ENCODE data around the gene GPRIN3. TPM values are rescaled to one million over a fixed set of nuclear protein-coding genes. Genes with fewer than 3 reads are reported as not detected.
"Not testable (repeated sequence)": the region's sequence is repeated elsewhere in the genome, so short reads cannot be mapped to it uniquely, and the experiment has no call there.

GPRIN3 gene
- total RNA-seq, 1 experiment from 2014 or later = 7.6 TPM

DNA sequence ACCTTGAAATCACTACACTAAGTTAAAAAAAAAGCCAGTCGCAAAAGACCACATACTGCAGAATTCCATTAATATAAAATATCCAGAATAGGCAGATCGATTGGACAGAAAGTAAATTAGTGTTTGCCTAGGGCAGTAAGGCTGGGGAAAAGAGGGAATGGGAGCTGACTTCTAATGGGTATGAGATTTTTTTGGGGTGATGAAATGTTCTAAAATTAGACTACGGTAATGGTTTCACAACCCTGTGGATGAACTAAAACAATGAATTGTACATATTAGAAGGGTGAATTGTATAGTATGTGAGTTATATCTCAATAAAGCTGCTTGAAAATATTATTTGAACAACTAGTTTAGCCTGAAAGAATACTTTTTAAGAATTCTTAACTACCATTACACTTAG, 6.7 kb upstream of the GPRIN3 start:
- Mint-ChIP-seq H3K9me3 (ENCODE audit: low read depth, unreplicated experiment) (no peaks in the 10 kb centered on the region), H3K4me3 (ENCODE audit: low read depth, unreplicated experiment) (no peak overlapping the region), H3K4me1 (ENCODE audit: low read depth, unreplicated experiment) (peaks cover 10% of the 10 kb centered on the region), H3K36me3 (ENCODE audit: insufficient read depth, unreplicated experiment) (no peaks in the 10 kb centered on the region), H3K27ac (ENCODE audit: unreplicated experiment) (no peak overlapping the region), H3K27me3 (ENCODE audit: unreplicated experiment) (no peaks in the 10 kb centered on the region)
- intact Hi-C loops (cut with micrococcal nuclease; ENCODE audit: unreplicated experiment) = no loop called here
- DNase-seq = no peak
- CTCF ChIA-PET = no interaction called here
- BruUV-seq (replicated peaks) = no TSS peak
- TF ChIP-seq, protein P1, sequence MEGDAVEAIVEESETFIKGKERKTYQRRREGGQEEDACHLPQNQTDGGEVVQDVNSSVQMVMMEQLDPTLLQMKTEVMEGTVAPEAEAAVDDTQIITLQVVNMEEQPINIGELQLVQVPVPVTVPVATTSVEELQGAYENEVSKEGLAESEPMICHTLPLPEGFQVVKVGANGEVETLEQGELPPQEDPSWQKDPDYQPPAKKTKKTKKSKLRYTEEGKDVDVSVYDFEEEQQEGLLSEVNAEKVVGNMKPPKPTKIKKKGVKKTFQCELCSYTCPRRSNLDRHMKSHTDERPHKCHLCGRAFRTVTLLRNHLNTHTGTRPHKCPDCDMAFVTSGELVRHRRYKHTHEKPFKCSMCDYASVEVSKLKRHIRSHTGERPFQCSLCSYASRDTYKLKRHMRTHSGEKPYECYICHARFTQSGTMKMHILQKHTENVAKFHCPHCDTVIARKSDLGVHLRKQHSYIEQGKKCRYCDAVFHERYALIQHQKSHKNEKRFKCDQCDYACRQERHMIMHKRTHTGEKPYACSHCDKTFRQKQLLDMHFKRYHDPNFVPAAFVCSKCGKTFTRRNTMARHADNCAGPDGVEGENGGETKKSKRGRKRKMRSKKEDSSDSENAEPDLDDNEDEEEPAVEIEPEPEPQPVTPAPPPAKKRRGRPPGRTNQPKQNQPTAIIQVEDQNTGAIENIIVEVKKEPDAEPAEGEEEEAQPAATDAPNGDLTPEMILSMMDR (IDR thresholded peaks at IDR 0.05; ENCODE audit: unreplicated experiment) = no peak

DNA sequence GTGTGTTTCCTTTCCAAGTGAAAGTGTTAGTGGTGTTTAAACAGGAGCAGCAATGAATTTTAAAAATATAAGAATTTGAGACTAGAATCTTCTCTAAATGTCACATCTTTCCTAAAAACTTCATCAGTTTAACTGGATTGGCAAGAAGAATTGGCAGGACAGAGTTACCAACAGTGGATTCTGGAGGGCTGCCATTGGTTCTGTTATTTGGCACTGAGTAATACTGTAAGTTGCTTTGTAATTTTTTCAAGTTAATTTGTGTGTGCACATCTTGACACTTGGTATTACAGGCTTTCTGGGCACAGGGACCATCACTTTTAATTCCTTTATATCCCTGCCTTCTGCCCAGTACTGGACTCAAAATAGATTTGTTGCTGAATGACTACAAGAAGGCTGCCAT, 4.5 kb upstream of the GPRIN3 start:
- no peak for DNase-seq
- TF ChIP-seq, protein P1 (IDR thresholded peaks at IDR 0.05; ENCODE audit: unreplicated experiment) = no peak
- H3K27me3 Mint-ChIP-seq (ENCODE audit: unreplicated experiment) = no peaks in the 10 kb centered on the region
- H3K27ac Mint-ChIP-seq (ENCODE audit: unreplicated experiment) = no peak overlapping the region
- intact Hi-C loops (cut with micrococcal nuclease; ENCODE audit: unreplicated experiment) = no loop called here
- CTCF ChIA-PET = no interaction called here
- BruUV-seq (replicated peaks) = no TSS peak
- peaks cover 9% of the 10 kb centered on the region for H3K36me3 Mint-ChIP-seq (ENCODE audit: insufficient read depth, unreplicated experiment)
- H3K4me1 Mint-ChIP-seq (ENCODE audit: low read depth, unreplicated experiment) = peaks cover 10% of the 10 kb centered on the region
- H3K9me3 Mint-ChIP-seq (ENCODE audit: low read depth, unreplicated experiment) = no peaks in the 10 kb centered on the region
- no peak overlapping the region for H3K4me3 Mint-ChIP-seq (ENCODE audit: low read depth, unreplicated experiment)

DNA sequence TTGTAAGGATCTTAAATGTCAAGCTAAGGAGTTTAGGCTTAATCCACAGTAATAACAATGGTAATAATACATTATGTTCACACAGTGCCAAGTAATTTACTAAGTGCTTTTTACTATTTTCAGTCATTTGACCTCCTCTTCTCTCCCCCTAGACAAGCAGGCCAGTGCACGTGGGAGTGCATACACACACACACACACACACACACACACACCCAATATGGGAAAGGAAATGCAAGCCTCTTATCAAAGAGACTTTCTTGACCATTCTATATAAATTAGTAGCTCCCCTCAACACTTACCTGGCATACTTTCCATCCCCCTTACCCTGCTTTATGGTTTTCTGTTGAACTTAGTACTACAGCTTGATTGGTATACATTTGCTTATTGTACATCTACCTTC, 3.8 kb upstream of the GPRIN3 start:
- CTCF ChIA-PET = no interaction called here
- BruUV-seq (replicated peaks) = no TSS peak
- intact Hi-C loops (cut with micrococcal nuclease; ENCODE audit: unreplicated experiment) = no loop called here

DNA sequence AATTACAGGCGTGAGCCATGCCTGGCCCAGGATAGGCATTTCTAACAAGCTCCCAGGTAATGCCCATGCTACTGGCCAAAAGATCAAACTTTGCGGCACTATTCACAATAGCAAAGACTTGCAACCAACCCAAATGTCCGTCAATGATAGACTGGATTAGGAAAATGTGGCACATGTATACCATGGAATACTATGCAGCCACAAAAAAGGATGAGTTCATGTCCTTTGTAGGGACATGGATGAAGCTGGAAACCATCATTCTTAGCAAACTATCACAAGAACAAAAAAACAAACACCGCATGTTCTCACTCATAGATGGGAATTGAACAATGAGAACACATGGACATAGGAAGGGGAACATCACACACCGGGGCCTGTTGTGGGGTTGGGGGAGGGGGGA, 1.6 kb upstream of the GPRIN3 start:
- H3K9me3 Mint-ChIP-seq (ENCODE audit: low read depth, unreplicated experiment); H3K27me3 Mint-ChIP-seq (ENCODE audit: unreplicated experiment); H3K27ac Mint-ChIP-seq (ENCODE audit: unreplicated experiment); BruUV-seq (replicated peaks); CTCF ChIA-PET; H3K4me3 Mint-ChIP-seq (ENCODE audit: low read depth, unreplicated experiment); DNase-seq: not testable (repeated sequence)
- Mint-ChIP-seq H3K36me3 (ENCODE audit: insufficient read depth, unreplicated experiment) (peaks cover 27% of the 10 kb centered on the region), H3K4me1 (ENCODE audit: low read depth, unreplicated experiment) (peaks cover 11% of the 10 kb centered on the region)
- intact Hi-C loops (cut with micrococcal nuclease; ENCODE audit: unreplicated experiment) = loop anchor here (5.0 kb wide), 1 partner anchor 52 kb away; no protein-coding TSS in a partner anchor

More for the DNA sequence above, 3.8 kb upstream of the GPRIN3 start:
- H3K36me3 Mint-ChIP-seq (ENCODE audit: insufficient read depth, unreplicated experiment) = peaks cover 15% of the 10 kb centered on the region
- no peak for DNase-seq
- no peaks in the 10 kb centered on the region for H3K9me3 Mint-ChIP-seq (ENCODE audit: low read depth, unreplicated experiment)
- TF ChIP-seq, protein P1 (IDR thresholded peaks at IDR 0.05; ENCODE audit: unreplicated experiment) = no peak
- no peak overlapping the region for H3K27ac Mint-ChIP-seq (ENCODE audit: unreplicated experiment)
- H3K4me3 Mint-ChIP-seq (ENCODE audit: low read depth, unreplicated experiment) = no peak overlapping the region
- H3K27me3 Mint-ChIP-seq (ENCODE audit: unreplicated experiment) = no peaks in the 10 kb centered on the region
- H3K4me1 Mint-ChIP-seq (ENCODE audit: low read depth, unreplicated experiment) = peaks cover 6% of the 10 kb centered on the region

DNA sequence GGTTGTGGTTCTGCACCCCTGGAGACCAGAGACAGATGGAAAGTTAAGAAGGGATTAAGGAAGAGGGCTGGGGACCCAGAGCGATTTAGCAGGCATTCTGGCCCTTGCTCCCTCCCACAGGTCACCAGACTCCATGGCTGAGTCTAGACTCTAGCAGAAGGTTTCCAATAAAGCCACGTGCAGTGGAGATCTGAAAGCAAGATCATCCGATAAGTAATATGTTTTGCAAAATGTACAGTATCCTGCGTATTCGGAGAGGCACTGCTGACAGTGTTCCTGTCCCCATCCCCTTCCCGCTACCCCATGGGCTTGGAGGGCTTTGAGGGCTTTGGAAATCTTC, 531 bp upstream of the GPRIN3 start:
- TF ChIP-seq, protein P1 (IDR thresholded peaks at IDR 0.05; ENCODE audit: unreplicated experiment) = no peak
- Mint-ChIP-seq H3K9me3 (ENCODE audit: low read depth, unreplicated experiment) (no peaks in the 10 kb centered on the region), H3K27ac (ENCODE audit: unreplicated experiment) (no peak overlapping the region), H3K27me3 (ENCODE audit: unreplicated experiment) (no peaks in the 10 kb centered on the region), H3K4me1 (ENCODE audit: low read depth, unreplicated experiment) (peaks cover 21% of the 10 kb centered on the region), H3K4me3 (ENCODE audit: low read depth, unreplicated experiment) (peak overlapping the region; percentile 66), H3K36me3 (ENCODE audit: insufficient read depth, unreplicated experiment) (peaks cover 27% of the 10 kb centered on the region)
- intact Hi-C loops (cut with micrococcal nuclease; ENCODE audit: unreplicated experiment) = loop anchor here (5.0 kb wide), 1 partner anchor 51 kb away; no protein-coding TSS in a partner anchor
- no peak for DNase-seq
- BruUV-seq (replicated peaks) = no TSS peak
- CTCF ChIA-PET = no interaction called here

Data from Calu3 (cell line).